ENCODE results near the gene AGAP1. TPM values are rescaled to one million over a fixed set of nuclear protein-coding genes. Genes with fewer than 3 reads are reported as not detected.

AGAP1 gene
- polyA plus RNA-seq, 1 experiment = 12.4 TPM

DNA sequence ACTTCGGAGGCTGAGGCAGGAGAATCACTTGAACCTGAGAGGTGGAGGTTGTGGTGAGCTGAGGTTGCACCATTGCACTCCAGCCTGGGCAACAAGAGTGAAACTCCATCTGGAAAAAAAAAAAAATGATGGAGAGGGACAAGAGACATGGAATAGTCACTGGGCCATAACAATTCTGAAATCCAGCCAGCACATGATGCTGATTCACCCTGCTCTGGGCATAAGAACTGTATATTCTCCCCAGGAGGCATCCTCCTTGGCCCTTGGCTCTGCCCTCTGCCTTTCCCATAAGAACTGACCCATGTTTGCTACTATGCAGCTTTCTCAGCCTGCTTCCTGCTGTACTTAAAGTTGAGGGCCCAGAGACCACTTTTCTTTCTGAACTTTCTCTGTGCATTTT lies 376.7 kb downstream of the AGAP1 start:
- Histone ChIP-seq H3K9me3 (ENCODE audit: control insufficient read depth, insufficient read depth, low read length) (peaks cover 19% of the 10 kb centered on the region), H3K27me3 (ENCODE audit: control insufficient read depth, insufficient read depth, low read length) (no peaks in the 10 kb centered on the region), H3K27ac (ENCODE audit: low read depth, low read length) (no peak overlapping the region), H3K4me3 (ENCODE audit: low read depth, low read length) (no peak overlapping the region)
- DNase-seq (ENCODE audit: low read depth, low spot score) = no peak
- CTCF ChIA-PET = interaction anchor here (1.1 kb wide), 1 partner anchor 91 kb away, joined by 3 read pairs; no protein-coding TSS in a partner anchor
- POLR2A ChIA-PET = no interaction called here
- TF ChIP-seq, protein P1, sequence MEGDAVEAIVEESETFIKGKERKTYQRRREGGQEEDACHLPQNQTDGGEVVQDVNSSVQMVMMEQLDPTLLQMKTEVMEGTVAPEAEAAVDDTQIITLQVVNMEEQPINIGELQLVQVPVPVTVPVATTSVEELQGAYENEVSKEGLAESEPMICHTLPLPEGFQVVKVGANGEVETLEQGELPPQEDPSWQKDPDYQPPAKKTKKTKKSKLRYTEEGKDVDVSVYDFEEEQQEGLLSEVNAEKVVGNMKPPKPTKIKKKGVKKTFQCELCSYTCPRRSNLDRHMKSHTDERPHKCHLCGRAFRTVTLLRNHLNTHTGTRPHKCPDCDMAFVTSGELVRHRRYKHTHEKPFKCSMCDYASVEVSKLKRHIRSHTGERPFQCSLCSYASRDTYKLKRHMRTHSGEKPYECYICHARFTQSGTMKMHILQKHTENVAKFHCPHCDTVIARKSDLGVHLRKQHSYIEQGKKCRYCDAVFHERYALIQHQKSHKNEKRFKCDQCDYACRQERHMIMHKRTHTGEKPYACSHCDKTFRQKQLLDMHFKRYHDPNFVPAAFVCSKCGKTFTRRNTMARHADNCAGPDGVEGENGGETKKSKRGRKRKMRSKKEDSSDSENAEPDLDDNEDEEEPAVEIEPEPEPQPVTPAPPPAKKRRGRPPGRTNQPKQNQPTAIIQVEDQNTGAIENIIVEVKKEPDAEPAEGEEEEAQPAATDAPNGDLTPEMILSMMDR (IDR thresholded peaks at IDR 0.05; ENCODE audit: low read depth, low read length) = no peak

DNA sequence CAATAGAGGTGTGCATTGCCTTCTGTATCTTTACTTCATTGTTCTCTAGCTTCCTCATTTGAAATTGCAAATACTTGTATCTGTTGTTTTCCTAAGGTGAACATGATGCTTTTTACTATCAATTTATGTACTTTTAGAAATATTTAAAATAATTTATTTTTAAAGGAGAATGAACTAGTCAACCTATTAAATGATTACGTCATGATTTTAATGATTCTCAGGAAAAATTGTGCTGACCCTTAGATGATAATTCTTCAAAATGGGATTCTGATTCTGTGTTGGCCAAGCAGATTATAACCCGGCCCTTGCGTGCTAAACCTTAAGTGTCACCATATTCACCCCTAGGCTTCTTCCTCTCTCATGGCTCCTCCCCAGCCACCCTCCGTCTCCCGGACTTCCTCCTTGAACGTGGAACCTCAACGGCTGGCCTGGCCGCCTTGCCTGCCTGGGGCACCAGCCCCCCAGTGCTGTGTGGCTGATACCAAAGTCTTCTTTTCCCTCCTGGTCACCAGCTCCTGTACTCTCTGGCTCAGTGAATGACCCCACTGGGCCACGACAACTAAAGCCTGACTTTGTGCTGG lies 382.3 kb downstream of the AGAP1 start:
- no peaks in the 10 kb centered on the region for H3K27me3 ChIP-seq (ENCODE audit: control insufficient read depth, insufficient read depth, low read length)
- TF ChIP-seq, protein P1 (IDR thresholded peaks at IDR 0.05; ENCODE audit: low read depth, low read length) = no peak
- ChIA-PET CTCF (no interaction called here), POLR2A (no interaction called here)
- no peak overlapping the region for H3K27ac ChIP-seq (ENCODE audit: low read depth, low read length)
- H3K4me3 ChIP-seq (ENCODE audit: low read depth, low read length) = no peak overlapping the region
- H3K9me3 ChIP-seq (ENCODE audit: control insufficient read depth, insufficient read depth, low read length) = peaks cover 1% of the 10 kb centered on the region
- DNase-seq (ENCODE audit: low read depth, low spot score) = no peak

DNA sequence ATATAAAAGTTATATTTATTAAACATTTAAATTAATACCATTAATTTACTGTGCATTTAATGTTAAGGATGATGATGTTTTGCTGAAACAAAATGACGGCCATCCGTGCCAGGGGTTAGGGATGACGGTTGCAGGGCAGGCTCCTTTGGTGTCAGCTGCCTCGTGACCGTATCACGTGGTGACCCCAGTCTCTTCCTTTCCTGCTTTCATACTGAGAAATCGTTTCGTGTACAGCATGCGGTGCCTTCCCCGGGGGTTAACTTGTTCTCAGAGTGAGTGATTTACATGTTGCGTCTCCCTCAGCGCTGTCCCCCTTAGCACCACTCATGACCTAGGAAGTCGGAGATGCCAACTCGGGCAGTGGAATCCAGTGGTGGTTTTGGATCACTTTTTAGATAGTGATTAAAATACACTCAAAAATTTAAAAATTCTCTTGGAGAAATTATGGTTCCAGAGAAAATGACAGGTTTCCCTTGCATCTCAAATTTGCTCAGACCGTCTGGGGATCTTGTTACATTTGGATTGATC lies 383.5 kb downstream of the AGAP1 start:
- ChIA-PET CTCF (no interaction called here), POLR2A (no interaction called here)
- TF ChIP-seq, protein P1 (IDR thresholded peaks at IDR 0.05; ENCODE audit: low read depth, low read length) = no peak
- H3K4me3 ChIP-seq (ENCODE audit: low read depth, low read length) = no peak overlapping the region
- H3K9me3 ChIP-seq (ENCODE audit: control insufficient read depth, insufficient read depth, low read length) = no peaks in the 10 kb centered on the region; the same call in 1 of the 2 replicates
- DNase-seq (ENCODE audit: low read depth, low spot score) = no peak
- no peaks in the 10 kb centered on the region for H3K27me3 ChIP-seq (ENCODE audit: control insufficient read depth, insufficient read depth, low read length)
- no peak overlapping the region for H3K27ac ChIP-seq (ENCODE audit: low read depth, low read length)

DNA sequence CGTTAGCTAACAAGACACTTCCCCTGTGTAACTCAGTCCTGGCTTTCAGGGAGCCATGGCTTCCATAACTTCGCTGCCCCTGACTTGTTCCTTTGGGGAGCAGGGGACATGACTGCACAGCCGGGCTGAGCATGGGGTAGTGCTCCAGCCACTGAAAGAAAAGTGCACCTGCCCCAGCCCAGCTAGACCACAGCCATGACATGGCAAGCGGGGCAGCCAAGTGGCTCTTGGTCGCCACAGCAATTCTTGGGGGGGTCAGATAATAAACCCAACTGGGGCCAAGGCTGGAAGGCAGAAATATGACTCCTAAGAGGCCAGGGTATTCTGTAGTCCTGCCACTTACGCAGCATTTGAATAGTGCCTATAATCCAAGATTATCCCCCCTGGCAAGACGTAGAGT lies 385.3 kb downstream of the AGAP1 start:
- Histone ChIP-seq H3K27me3 (ENCODE audit: control insufficient read depth, insufficient read depth, low read length) (no peaks in the 10 kb centered on the region), H3K9me3 (ENCODE audit: control insufficient read depth, insufficient read depth, low read length) (no peaks in the 10 kb centered on the region; the same call in 1 of the 2 replicates), H3K4me3 (ENCODE audit: low read depth, low read length) (no peak overlapping the region), H3K27ac (ENCODE audit: low read depth, low read length) (no peak overlapping the region)
- CTCF ChIA-PET = no interaction called here
- TF ChIP-seq, protein P1 (IDR thresholded peaks at IDR 0.05; ENCODE audit: low read depth, low read length) = no peak
- no peak for DNase-seq (ENCODE audit: low read depth, low spot score)
- POLR2A ChIA-PET = no interaction called here

DNA sequence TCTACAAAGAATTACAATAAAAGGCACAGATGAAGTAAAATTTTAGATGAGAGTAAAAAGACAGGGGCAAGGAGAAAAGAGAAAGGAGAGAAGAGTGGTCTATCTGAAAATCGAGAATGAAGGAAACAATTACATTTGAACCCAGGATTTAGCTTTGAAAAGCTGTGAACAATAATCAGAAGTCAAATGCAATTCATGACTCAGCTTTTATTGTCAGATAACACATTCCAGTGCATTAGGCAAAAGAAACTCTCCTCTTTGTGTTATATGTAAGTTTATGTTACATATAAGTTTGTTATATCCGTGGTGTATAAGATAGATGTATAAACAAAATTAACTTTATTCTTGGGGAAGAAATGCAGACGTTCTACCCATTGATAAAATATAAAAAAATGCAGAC lies 389.8 kb downstream of the AGAP1 start:
- POLR2A ChIA-PET = no interaction called here
- Histone ChIP-seq H3K4me3 (ENCODE audit: low read depth, low read length) (no peak overlapping the region), H3K27ac (ENCODE audit: low read depth, low read length) (no peak overlapping the region), H3K27me3 (ENCODE audit: control insufficient read depth, insufficient read depth, low read length) (no peaks in the 10 kb centered on the region), H3K9me3 (ENCODE audit: control insufficient read depth, insufficient read depth, low read length) (no peaks in the 10 kb centered on the region)
- CTCF ChIA-PET = no interaction called here
- TF ChIP-seq, protein P1 (IDR thresholded peaks at IDR 0.05; ENCODE audit: low read depth, low read length) = no peak
- no peak for DNase-seq (ENCODE audit: low read depth, low spot score)

All from AG04450 (cell line).